HEK293T (cell line): ENCODE results near the gene NDUFB5.

ENCODE experiments used
- ARNT ChIP-seq: fragments of 450-650 bp; IDR thresholded peaks from 2 replicates; pipeline ENCODE4 v1.6.1; 2017; ENCODE audit warnings: mild to moderate bottlenecking
- BHLHE40 ChIP-seq: fragments of 450-650 bp; IDR thresholded peaks from 2 replicates; pipeline ENCODE4 v1.6.1; 2016; ENCODE audit warnings: mild to moderate bottlenecking, moderate library complexity, borderline replicate concordance
- ELF4 ChIP-seq: fragments of 450-650 bp; IDR thresholded peaks from 2 replicates; pipeline ENCODE4 v1.6.1; 2017; ENCODE audit warnings: antibody characterized with exemption
- FOXA1 ChIP-seq: fragments of 450-650 bp; IDR thresholded peaks from 2 replicates; pipeline ENCODE4 v1.6.1; 2016; ENCODE audit warnings: mild to moderate bottlenecking
- FOXK2 ChIP-seq: fragments of 450-650 bp; IDR thresholded peaks from 2 replicates; pipeline ENCODE4 v1.6.1; 2016; ENCODE audit warnings: mild to moderate bottlenecking
- L3MBTL2 ChIP-seq: fragments of 450-650 bp; conservative IDR thresholded peaks from 2 replicates; pipeline ENCODE4 v1.6.1; 2016; ENCODE audit warnings: mild to moderate bottlenecking
- SUZ12 ChIP-seq: fragments of 450-650 bp; IDR thresholded peaks from 2 replicates; pipeline ENCODE4 v1.6.1; 2016; ENCODE audit warnings: mild to moderate bottlenecking
- ZNF384 ChIP-seq: fragments of 450-650 bp; IDR thresholded peaks from 2 replicates; pipeline ENCODE4 v1.6.1; 2016
- TF ChIP-seq, protein P1 (sequence below): fragments of 450-650 bp; IDR thresholded peaks from 2 replicates; pipeline ENCODE4 v1.6.1; 2016

DNA sequence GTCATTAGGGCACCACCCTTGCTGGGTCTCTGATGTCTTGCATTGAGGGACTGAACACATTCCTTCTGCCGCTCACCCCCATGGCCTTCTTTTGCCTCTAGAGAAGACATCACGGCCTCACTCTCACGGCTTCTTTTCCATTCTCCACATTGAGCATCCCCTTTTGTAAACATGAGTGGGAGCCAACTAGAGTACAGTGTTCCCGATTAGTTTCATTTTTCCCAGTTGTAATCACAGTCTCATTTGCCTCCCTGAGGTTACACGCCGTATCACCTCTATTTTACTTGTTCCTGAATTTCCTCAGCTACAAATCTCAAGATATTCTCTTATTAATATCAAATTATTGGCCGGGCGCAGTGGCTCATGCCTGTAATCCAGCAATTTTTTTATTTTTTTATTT is 65.7 kb downstream of the NDUFB5 start:
- TF ChIP-seq SUZ12 (no peak), L3MBTL2 (no peak), ELF4 (no peak), FOXK2 (no peak), BHLHE40 (no peak), ARNT (no peak), ZNF384 (no peak), FOXA1 (no peak)
- TF ChIP-seq, protein P1, sequence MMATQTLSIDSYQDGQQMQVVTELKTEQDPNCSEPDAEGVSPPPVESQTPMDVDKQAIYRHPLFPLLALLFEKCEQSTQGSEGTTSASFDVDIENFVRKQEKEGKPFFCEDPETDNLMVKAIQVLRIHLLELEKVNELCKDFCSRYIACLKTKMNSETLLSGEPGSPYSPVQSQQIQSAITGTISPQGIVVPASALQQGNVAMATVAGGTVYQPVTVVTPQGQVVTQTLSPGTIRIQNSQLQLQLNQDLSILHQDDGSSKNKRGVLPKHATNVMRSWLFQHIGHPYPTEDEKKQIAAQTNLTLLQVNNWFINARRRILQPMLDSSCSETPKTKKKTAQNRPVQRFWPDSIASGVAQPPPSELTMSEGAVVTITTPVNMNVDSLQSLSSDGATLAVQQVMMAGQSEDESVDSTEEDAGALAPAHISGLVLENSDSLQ, result no peak
